Brain microvascular endothelial cell (primary cell): ENCODE data around the gene TMEM178B.

Source experiments
- DNase-seq: peaks from one replicate; pipeline ENCODE4 v3.0.0-alpha.2; 2020
- H3K27ac ChIP-seq: fragments of 250-450 bp; sonication (Bioruptor Pico); 2 replicates; pipeline ENCODE4 v1.5.1; 2020; ENCODE audit warnings: mild to moderate bottlenecking, moderate library complexity
- H3K27me3 ChIP-seq: fragments of 250-450 bp; sonication (Bioruptor Pico); replicated peaks from 2 replicates; pipeline ENCODE4 v1.5.1; 2020; ENCODE audit warnings: mild to moderate bottlenecking
- H3K36me3 ChIP-seq: fragments of 250-450 bp; sonication (Bioruptor Pico); replicated peaks from 2 replicates; pipeline ENCODE4 v1.5.1; 2020; ENCODE audit warnings: mild to moderate bottlenecking
- H3K4me3 ChIP-seq: 2 replicates; pipeline ENCODE4 v1.5.1; 2011; ENCODE audit warnings: low read depth, mild to moderate bottlenecking, control low read depth, low read length, moderate library complexity
- in situ Hi-C: cut with HindIII; loops from 2 replicates; pipeline ENCODE4 v1.10.0; 2017; ENCODE audit warnings: low sequenced_read_pairs, low pct_ligation_motif_present
- TF ChIP-seq, protein P1 (sequence below): IDR thresholded peaks from 2 replicates; pipeline ENCODE4 v1.5.1; 2011; ENCODE audit warnings: low read depth, mild to moderate bottlenecking, moderate library complexity, low read length, control low read depth, inconsistent platforms; ENCODE audit errors: missing control alignments

TMEM178B gene

DNA sequence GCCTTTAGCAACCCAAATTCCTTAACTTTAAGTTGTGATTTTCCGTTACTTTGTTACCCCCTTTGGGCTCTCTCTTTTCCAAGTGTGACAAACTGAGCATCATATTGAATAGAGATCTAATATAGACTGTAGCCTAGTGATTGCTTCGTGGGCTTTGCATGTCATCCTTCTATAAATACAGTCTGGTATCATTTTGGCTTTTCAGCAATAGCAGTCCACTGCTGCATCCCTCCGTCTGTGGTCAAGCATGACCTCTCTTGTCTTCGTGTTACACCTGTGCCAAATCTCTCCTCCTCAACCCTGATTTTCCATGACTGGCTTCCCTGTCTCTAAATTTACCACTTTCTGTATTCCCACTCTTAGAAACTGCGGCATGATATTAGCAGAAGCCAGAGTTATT is 423.5 kb downstream of the TMEM178B start:
- DNase-seq = no peak
- in situ Hi-C loops = no loop called here
- Histone ChIP-seq H3K27me3 (no peaks in the 10 kb centered on the region), H3K36me3 (no peaks in the 10 kb centered on the region), H3K4me3 (no peak overlapping the region), H3K27ac (no peak overlapping the region)
- TF ChIP-seq, protein P1, sequence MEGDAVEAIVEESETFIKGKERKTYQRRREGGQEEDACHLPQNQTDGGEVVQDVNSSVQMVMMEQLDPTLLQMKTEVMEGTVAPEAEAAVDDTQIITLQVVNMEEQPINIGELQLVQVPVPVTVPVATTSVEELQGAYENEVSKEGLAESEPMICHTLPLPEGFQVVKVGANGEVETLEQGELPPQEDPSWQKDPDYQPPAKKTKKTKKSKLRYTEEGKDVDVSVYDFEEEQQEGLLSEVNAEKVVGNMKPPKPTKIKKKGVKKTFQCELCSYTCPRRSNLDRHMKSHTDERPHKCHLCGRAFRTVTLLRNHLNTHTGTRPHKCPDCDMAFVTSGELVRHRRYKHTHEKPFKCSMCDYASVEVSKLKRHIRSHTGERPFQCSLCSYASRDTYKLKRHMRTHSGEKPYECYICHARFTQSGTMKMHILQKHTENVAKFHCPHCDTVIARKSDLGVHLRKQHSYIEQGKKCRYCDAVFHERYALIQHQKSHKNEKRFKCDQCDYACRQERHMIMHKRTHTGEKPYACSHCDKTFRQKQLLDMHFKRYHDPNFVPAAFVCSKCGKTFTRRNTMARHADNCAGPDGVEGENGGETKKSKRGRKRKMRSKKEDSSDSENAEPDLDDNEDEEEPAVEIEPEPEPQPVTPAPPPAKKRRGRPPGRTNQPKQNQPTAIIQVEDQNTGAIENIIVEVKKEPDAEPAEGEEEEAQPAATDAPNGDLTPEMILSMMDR = no peak

- in situ Hi-C loops = no loop called here
- DNase-seq = no peak
- no peaks in the 10 kb centered on the region for H3K36me3 ChIP-seq
- H3K27me3 ChIP-seq = no peaks in the 10 kb centered on the region
- no peak overlapping the region for H3K4me3 ChIP-seq
- H3K27ac ChIP-seq = no peak overlapping the region
- TF ChIP-seq, protein P1 = no peak
Measured at GRCh38 chr7:141500608-141501007, 426.7 kb downstream of the TMEM178B start.

GRCh38 chr7:141501451-141501850 is 427.6 kb downstream of the TMEM178B start:
- Histone ChIP-seq H3K36me3 (no peaks in the 10 kb centered on the region), H3K27ac (no peak overlapping the region), H3K27me3 (no peaks in the 10 kb centered on the region), H3K4me3 (no peak overlapping the region)
- in situ Hi-C loops = no loop called here
- TF ChIP-seq, protein P1 = no peak
- DNase-seq = no peak

- DNase-seq = no peak
- Histone ChIP-seq H3K27ac (no peak overlapping the region), H3K4me3 (no peak overlapping the region), H3K27me3 (peaks cover 17% of the 10 kb centered on the region), H3K36me3 (no peaks in the 10 kb centered on the region)
- in situ Hi-C loops = no loop called here
- TF ChIP-seq, protein P1 = no peak
Measured at GRCh38 chr7:141511316-141511675, 437.4 kb downstream of the TMEM178B start.

GRCh38 chr7:141511676-141512396 is 438.0 kb downstream of the TMEM178B start:
- no peak overlapping the region for H3K4me3 ChIP-seq
- no peaks in the 10 kb centered on the region for H3K36me3 ChIP-seq
- peaks cover 17% of the 10 kb centered on the region for H3K27me3 ChIP-seq
- DNase-seq = no peak
- TF ChIP-seq, protein P1 = no peak
- in situ Hi-C loops = no loop called here
- H3K27ac ChIP-seq = no peak overlapping the region

DNA sequence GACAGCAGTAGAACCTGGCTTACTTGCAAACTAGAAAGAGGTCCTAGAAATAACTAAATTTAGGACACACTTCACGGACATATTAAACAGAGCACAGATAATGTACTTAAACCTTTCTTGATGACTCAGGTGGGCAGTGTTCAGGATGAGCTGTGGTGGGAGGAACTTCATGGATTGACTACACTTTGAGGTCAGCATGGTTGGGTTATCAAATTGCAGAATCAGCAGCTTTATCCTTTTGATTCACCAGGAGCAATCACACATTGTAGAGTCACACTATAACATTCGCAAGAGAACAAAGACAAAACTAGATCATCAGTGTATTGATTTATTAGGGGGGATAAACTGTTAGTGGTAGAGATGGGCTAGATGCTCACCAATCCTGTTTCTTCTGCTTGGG is 438.7 kb downstream of the TMEM178B start:
- Histone ChIP-seq H3K27ac (no peak overlapping the region), H3K27me3 (peaks cover 17% of the 10 kb centered on the region), H3K4me3 (no peak overlapping the region), H3K36me3 (no peaks in the 10 kb centered on the region)
- DNase-seq = no peak
- in situ Hi-C loops = no loop called here
- TF ChIP-seq, protein P1 = no peak
